C4-2B (cell line): ENCODE measurements around the gene NPSR1.

Experiments
- ZFX ChIP-seq: fragments of 450-650 bp; IDR thresholded peaks from 2 replicates; pipeline ENCODE4 v1.6.1; 2017
- TF ChIP-seq, protein P1 (sequence below): fragments of 450-650 bp; conservative IDR thresholded peaks from 2 replicates; pipeline ENCODE4 v1.5.1; 2017; ENCODE audit warnings: mild to moderate bottlenecking

DNA sequence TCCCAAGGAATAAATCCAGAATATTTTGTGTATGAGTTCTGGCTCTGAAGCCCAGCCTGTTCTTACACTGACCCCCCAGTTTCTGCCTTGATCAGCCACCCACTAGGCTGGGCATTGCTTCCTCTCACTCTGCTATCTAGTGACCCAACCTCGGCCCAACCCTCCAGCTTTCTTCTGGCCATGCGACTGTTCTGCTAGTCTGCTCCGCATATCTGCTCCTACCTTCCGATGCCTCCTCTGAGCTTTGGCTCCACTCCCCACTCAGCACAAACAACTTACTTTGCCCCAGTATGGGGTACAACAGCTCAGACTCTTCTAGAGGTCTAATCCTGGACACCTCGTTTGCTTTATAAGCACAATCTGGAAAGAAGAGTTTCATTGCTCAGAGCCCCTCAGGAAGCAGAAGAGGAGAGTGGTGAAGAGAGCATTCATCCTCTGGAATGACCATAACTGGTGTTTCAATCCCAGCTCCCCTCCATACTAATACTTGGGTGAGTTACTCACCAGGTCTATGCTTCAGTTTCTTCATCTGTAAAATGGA lies 99.6 kb downstream of the NPSR1 start:
- TF ChIP-seq, protein P1, sequence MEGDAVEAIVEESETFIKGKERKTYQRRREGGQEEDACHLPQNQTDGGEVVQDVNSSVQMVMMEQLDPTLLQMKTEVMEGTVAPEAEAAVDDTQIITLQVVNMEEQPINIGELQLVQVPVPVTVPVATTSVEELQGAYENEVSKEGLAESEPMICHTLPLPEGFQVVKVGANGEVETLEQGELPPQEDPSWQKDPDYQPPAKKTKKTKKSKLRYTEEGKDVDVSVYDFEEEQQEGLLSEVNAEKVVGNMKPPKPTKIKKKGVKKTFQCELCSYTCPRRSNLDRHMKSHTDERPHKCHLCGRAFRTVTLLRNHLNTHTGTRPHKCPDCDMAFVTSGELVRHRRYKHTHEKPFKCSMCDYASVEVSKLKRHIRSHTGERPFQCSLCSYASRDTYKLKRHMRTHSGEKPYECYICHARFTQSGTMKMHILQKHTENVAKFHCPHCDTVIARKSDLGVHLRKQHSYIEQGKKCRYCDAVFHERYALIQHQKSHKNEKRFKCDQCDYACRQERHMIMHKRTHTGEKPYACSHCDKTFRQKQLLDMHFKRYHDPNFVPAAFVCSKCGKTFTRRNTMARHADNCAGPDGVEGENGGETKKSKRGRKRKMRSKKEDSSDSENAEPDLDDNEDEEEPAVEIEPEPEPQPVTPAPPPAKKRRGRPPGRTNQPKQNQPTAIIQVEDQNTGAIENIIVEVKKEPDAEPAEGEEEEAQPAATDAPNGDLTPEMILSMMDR = no peak
- no peak for TF ChIP-seq ZFX
